Thyroid gland (tissue), 4 donors: ENCODE results near the gene TNK1.

Experiments used
- CTCF ChIP-seq, 6 experiments: fragments of 200-600 bp in 3 of 6; fragments of 450-650 bp in 3 of 6; sonication (generic) in 3 of 6; IDR thresholded peaks; one replicate each; pipeline ENCODE4 v1.5.1; 2016 to 2019; ENCODE audit warnings: antibody characterized with exemption in 6 of 6, mild to moderate bottlenecking in 2 of 6, inconsistent platforms in 1 of 6, moderate library complexity in 1 of 6
- POLR2A ChIP-seq, 2 donors: fragments of 450-650 bp; IDR thresholded peaks; one replicate each; pipeline ENCODE4 v1.6.1; 2017; ENCODE audit warnings: antibody characterized with exemption in 2 of 2, mild to moderate bottlenecking in 2 of 2, moderate library complexity in 1 of 2

GRCh38 chr17:7388856-7389255 is 8.0 kb downstream of the TNK1 start:
- no peak for TF ChIP-seq CTCF (IDR thresholded peaks at IDR 0.05)
- TF ChIP-seq POLR2A (IDR thresholded peaks at IDR 0.05): no peak
